GM23338 (cell line): ENCODE data around the gene TMSB4X. TPM values are rescaled to one million over a fixed set of nuclear protein-coding genes. Genes with fewer than 3 reads are reported as not detected.

ENCODE experiments used
- ATAC-seq: fragments of 200-7000 bp; cut with Tn5 transposase; 3 replicates; pipeline ENCODE4 v1.9.1; 2020
- DNase-seq: peaks from one replicate; pipeline ENCODE4 v3.0.0-alpha.2; 2015; ENCODE audit warnings: low spot score
- H2AFZ ChIP-seq: fragments of 200-600 bp; sonication (generic); 2 replicates; pipeline ENCODE4 v1.8.0; 2016; ENCODE audit warnings: antibody characterized with exemption, mild to moderate bottlenecking, moderate library complexity
- H3F3A ChIP-seq: fragments of 200-600 bp; sonication (generic); replicated peaks from 2 replicates; pipeline ENCODE4 v1.8.0; 2017; ENCODE audit warnings: antibody characterized with exemption, mixed run types, low read depth
- H3K27ac ChIP-seq: fragments of 200-600 bp; sonication (generic); 2 replicates; pipeline ENCODE4 v1.6.1; 2016; ENCODE audit warnings: low read depth
- H3K27me3 ChIP-seq: fragments of 200-600 bp; sonication (generic); 2 replicates; pipeline ENCODE4 v1.8.0; 2016; ENCODE audit warnings: mild to moderate bottlenecking, mixed run types, moderate library complexity; ENCODE audit not compliant: insufficient read depth
- H3K36me3 ChIP-seq: fragments of 200-600 bp; sonication (generic); 2 replicates; pipeline ENCODE4 v1.8.0; 2016; ENCODE audit warnings: mild to moderate bottlenecking; ENCODE audit not compliant: insufficient read depth
- H3K4me1 ChIP-seq: fragments of 200-600 bp; sonication (generic); 2 replicates; pipeline ENCODE4 v1.8.0; 2016; ENCODE audit warnings: mild to moderate bottlenecking, moderate library complexity; ENCODE audit not compliant: insufficient read depth
- H3K4me2 ChIP-seq: fragments of 200-600 bp; sonication (generic); 2 replicates; pipeline ENCODE4 v1.7.1; 2017; ENCODE audit warnings: mixed run types
- H3K4me3 ChIP-seq: fragments of 200-600 bp; sonication (generic); 2 replicates; pipeline ENCODE4 v1.6.1; 2016; ENCODE audit warnings: mixed run types
- H3K79me2 ChIP-seq: fragments of 200-600 bp; sonication (generic); replicated peaks from 2 replicates; pipeline ENCODE4 v1.8.0; 2017; ENCODE audit warnings: mild to moderate bottlenecking; ENCODE audit not compliant: insufficient read depth
- H3K9me2 ChIP-seq: fragments of 200-600 bp; sonication (generic); 2 replicates; pipeline ENCODE4 v1.8.0; 2017; ENCODE audit not compliant: insufficient read depth
- H4K20me1 ChIP-seq: fragments of 200-600 bp; sonication (generic); replicated peaks from 2 replicates; pipeline ENCODE4 v1.8.0; 2017; ENCODE audit warnings: mild to moderate bottlenecking; ENCODE audit not compliant: insufficient read depth
- H3K27ac Mint-ChIP-seq: 2 replicates; pipeline ENCODE4 v1.8.0; 2020; ENCODE audit warnings: inconsistent platforms, mild to moderate bottlenecking, moderate library complexity, mixed read lengths
- H3K27me3 Mint-ChIP-seq: 3 replicates; pipeline ENCODE4 v1.8.0; 2022; ENCODE audit warnings: low read depth, mild to moderate bottlenecking, moderate library complexity, mixed read lengths, inconsistent platforms; ENCODE audit not compliant: insufficient read depth, poor library complexity
- H3K36me3 Mint-ChIP-seq: 3 replicates; pipeline ENCODE4 v1.8.0; 2021; ENCODE audit warnings: low read depth, mild to moderate bottlenecking, inconsistent platforms, moderate library complexity, mixed read lengths
- H3K4me1 Mint-ChIP-seq: 3 replicates; pipeline ENCODE4 v1.8.0; 2020; ENCODE audit warnings: mild to moderate bottlenecking, inconsistent platforms, mixed read lengths
- H3K4me3 Mint-ChIP-seq: 3 replicates; pipeline ENCODE4 v1.8.0; 2021; ENCODE audit warnings: moderate library complexity, mild to moderate bottlenecking, inconsistent platforms, mixed read lengths
- H3K9me3 Mint-ChIP-seq: 3 replicates; pipeline ENCODE4 v1.8.0; 2020; ENCODE audit warnings: moderate library complexity, mild to moderate bottlenecking, inconsistent platforms, mixed read lengths
- CREB1 ChIP-seq: fragments of 250-450 bp; sonication (Bioruptor Pico); IDR thresholded peaks from 2 replicates; pipeline ENCODE4 v1.5.0; 2020; ENCODE audit warnings: low read depth, mild to moderate bottlenecking, moderate library complexity
- CTCF ChIP-seq, 2 experiments: fragments of 200-600 bp in 1 of 2; sonication (generic) in 1 of 2; conservative IDR thresholded peaks; 2 replicates each; pipeline versions ENCODE4 v1.5.1 to v1.6.1; 2016 to 2017; ENCODE audit warnings: antibody characterized with exemption in 2 of 2, low read depth in 2 of 2, mild to moderate bottlenecking in 2 of 2, moderate library complexity in 1 of 2
- ETS1 ChIP-seq: IDR thresholded peaks from 2 replicates; pipeline ENCODE4 v1.6.1; 2016; ENCODE audit warnings: antibody characterized with exemption
- EZH2 ChIP-seq: fragments of 200-600 bp; sonication (generic); IDR thresholded peaks from one replicate; pipeline ENCODE4 v1.8.0; 2017; ENCODE audit warnings: antibody characterized with exemption, mild to moderate bottlenecking, low read depth; ENCODE audit not compliant: unreplicated experiment
- EZH2phosphoT487 ChIP-seq: fragments of 200-600 bp; sonication (generic); IDR thresholded peaks from one replicate; pipeline ENCODE4 v1.8.1; 2018; ENCODE audit warnings: antibody characterized with exemption; ENCODE audit not compliant: unreplicated experiment
- JUNB ChIP-seq: IDR thresholded peaks from one replicate; pipeline ENCODE4 v1.6.1; 2016; ENCODE audit warnings: antibody characterized with exemption; ENCODE audit not compliant: unreplicated experiment
- NANOG ChIP-seq: IDR thresholded peaks from 2 replicates; pipeline ENCODE4 v1.6.1; 2016; ENCODE audit warnings: antibody characterized with exemption, borderline replicate concordance
- POLR2AphosphoS5 ChIP-seq: IDR thresholded peaks from 2 replicates; pipeline ENCODE4 v1.6.1; 2016; ENCODE audit warnings: antibody characterized with exemption, low read depth
- STAT1 ChIP-seq: IDR thresholded peaks from one replicate; pipeline ENCODE4 v1.6.1; 2016; ENCODE audit warnings: antibody characterized with exemption; ENCODE audit not compliant: unreplicated experiment
- ZNF114 ChIP-seq: fragments of 250-450 bp; sonication (Bioruptor Pico); IDR thresholded peaks from 2 replicates; pipeline ENCODE4 v1.5.0; 2020; ENCODE audit warnings: mild to moderate bottlenecking, moderate library complexity
- ZNF331 ChIP-seq: fragments of 250-450 bp; sonication (Bioruptor Pico); IDR thresholded peaks from 2 replicates; pipeline ENCODE4 v1.5.0; 2020; ENCODE audit warnings: low read depth, mild to moderate bottlenecking, moderate library complexity
- ZNF462 ChIP-seq: fragments of 250-450 bp; sonication (Bioruptor Pico); IDR thresholded peaks from 2 replicates; pipeline ENCODE4 v1.5.0; 2020; ENCODE audit warnings: mild to moderate bottlenecking, moderate library complexity
- polyA plus RNA-seq: library from polyadenylated mRNA; unstranded; fragments of >200 nt; fragmentation: Nextera tagmentation; extraction: Ambion mirVana; gene quantifications from 2 replicates; pipeline ENCODE4 v1.2.1, GENCODE V29; 2016
- total RNA-seq: library from RNA; depleted of rRNA; stranded (reverse); fragments of >200 nt; shearing (Covaris generic); gene quantifications from 2 replicates; pipeline ENCODE4 v1.2.3, GENCODE V29; 2014
- TF ChIP-seq, protein P1 (sequence below): IDR thresholded peaks from one replicate; pipeline ENCODE4 v1.6.1; 2018; ENCODE audit warnings: antibody characterized with exemption; ENCODE audit not compliant: unreplicated experiment

Gene TMSB4X
- total and polyA plus RNA-seq, 2 experiments from 2014 or later = 999 to 6,191 TPM

- Histone ChIP-seq H3K4me2 (no peak overlapping the region), H3K27ac (no peak overlapping the region), H3K9me2 (no peaks in the 10 kb centered on the region), H3K36me3 (no peaks in the 10 kb centered on the region), H4K20me1 (no peaks in the 10 kb centered on the region), H2AFZ (no peak overlapping the region), H3K4me1 (peaks cover 11% of the 10 kb centered on the region), H3K4me3 (no peak overlapping the region), H3F3A (no peaks in the 10 kb centered on the region), H3K79me2 (no peaks in the 10 kb centered on the region), H3K27me3 (no peaks in the 10 kb centered on the region)
- Mint-ChIP-seq H3K4me3 (no peak overlapping the region), H3K27me3 (peaks cover 2% of the 10 kb centered on the region), H3K9me3 (no peaks in the 10 kb centered on the region), H3K27ac (no peak overlapping the region), H3K36me3 (no peaks in the 10 kb centered on the region), H3K4me1 (peaks cover 23% of the 10 kb centered on the region)
- no peak for TF ChIP-seq EZH2phosphoT487
- no peak for TF ChIP-seq ZNF331 (CRISPR knock-in tag)
- no peak for TF ChIP-seq ZNF462 (CRISPR knock-in tag)
- no peak for TF ChIP-seq NANOG
- TF ChIP-seq ZNF114 (CRISPR knock-in tag) = no peak
- TF ChIP-seq POLR2AphosphoS5 = no peak
- no peak for TF ChIP-seq CREB1 (CRISPR knock-in tag)
- no peak for TF ChIP-seq CTCF (conservative IDR thresholded peaks at IDR 0.05; ENCODE audit: low read depth in 2 of 2)
- TF ChIP-seq EZH2 = no peak
- TF ChIP-seq STAT1 = no peak
- TF ChIP-seq ETS1 = no peak
- TF ChIP-seq, protein P1, sequence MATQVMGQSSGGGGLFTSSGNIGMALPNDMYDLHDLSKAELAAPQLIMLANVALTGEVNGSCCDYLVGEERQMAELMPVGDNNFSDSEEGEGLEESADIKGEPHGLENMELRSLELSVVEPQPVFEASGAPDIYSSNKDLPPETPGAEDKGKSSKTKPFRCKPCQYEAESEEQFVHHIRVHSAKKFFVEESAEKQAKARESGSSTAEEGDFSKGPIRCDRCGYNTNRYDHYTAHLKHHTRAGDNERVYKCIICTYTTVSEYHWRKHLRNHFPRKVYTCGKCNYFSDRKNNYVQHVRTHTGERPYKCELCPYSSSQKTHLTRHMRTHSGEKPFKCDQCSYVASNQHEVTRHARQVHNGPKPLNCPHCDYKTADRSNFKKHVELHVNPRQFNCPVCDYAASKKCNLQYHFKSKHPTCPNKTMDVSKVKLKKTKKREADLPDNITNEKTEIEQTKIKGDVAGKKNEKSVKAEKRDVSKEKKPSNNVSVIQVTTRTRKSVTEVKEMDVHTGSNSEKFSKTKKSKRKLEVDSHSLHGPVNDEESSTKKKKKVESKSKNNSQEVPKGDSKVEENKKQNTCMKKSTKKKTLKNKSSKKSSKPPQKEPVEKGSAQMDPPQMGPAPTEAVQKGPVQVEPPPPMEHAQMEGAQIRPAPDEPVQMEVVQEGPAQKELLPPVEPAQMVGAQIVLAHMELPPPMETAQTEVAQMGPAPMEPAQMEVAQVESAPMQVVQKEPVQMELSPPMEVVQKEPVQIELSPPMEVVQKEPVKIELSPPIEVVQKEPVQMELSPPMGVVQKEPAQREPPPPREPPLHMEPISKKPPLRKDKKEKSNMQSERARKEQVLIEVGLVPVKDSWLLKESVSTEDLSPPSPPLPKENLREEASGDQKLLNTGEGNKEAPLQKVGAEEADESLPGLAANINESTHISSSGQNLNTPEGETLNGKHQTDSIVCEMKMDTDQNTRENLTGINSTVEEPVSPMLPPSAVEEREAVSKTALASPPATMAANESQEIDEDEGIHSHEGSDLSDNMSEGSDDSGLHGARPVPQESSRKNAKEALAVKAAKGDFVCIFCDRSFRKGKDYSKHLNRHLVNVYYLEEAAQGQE = no peak
- TF ChIP-seq JUNB = no peak
- DNase-seq = no peak
- no peak for ATAC-seq
Measured at GRCh38 chrX:13015536-13016236, 40.8 kb downstream of the TMSB4X start.
